RCC 7860 (cell line): ENCODE data around the gene AHI1.

Experiments used
- DNase-seq: peaks from one replicate; pipeline ENCODE4 v3.0.0-alpha.2; 2015; ENCODE audit warnings: low spot score
- FAIRE-seq: peaks from 2 replicates; lab custom pipeline; 2012; peaks lifted over from hg19 to GRCh38; lab: Jason Lieb, UNC

The AHI1 gene

GRCh38 chr6:135464634-135465033, 32.9 kb downstream of the AHI1 start:
- FAIRE-seq (no peak), DNase-seq (no peak)

GRCh38 chr6:135461208-135461607, 36.3 kb downstream of the AHI1 start:
- no peak for DNase-seq
- FAIRE-seq: no peak

GRCh38 chr6:135458051-135458450, 39.5 kb downstream of the AHI1 start:
- FAIRE-seq (no peak), DNase-seq (no peak)

GRCh38 chr6:135451617-135452190, 45.8 kb downstream of the AHI1 start:
- no peak for DNase-seq
- FAIRE-seq: peak; percentile 60

- FAIRE-seq: no peak
- no peak for DNase-seq
Measured at GRCh38 chr6:135449246-135449645, 48.3 kb downstream of the AHI1 start.

GRCh38 chr6:135440087-135440792, 57.3 kb downstream of the AHI1 start:
- FAIRE-seq: no peak
- DNase-seq: no peak

GRCh38 chr6:135439549-135439948, 58.0 kb downstream of the AHI1 start:
- FAIRE-seq (no peak), DNase-seq (no peak)

- no peak for FAIRE-seq
- peak; percentile 9 for DNase-seq
Measured at GRCh38 chr6:135438907-135439535, 58.5 kb downstream of the AHI1 start.

GRCh38 chr6:135434991-135435390, 62.5 kb downstream of the AHI1 start:
- DNase-seq (no peak), FAIRE-seq (no peak)

GRCh38 chr6:135434095-135434494, 63.4 kb downstream of the AHI1 start:
- DNase-seq: no peak
- no peak for FAIRE-seq

- DNase-seq (no peak), FAIRE-seq (no peak)
Measured at GRCh38 chr6:135428078-135428477, 69.5 kb downstream of the AHI1 start.

GRCh38 chr6:135426833-135427232, 70.7 kb downstream of the AHI1 start:
- DNase-seq (no peak), FAIRE-seq (no peak)

- FAIRE-seq: no peak
Measured at GRCh38 chr6:135424385-135424784, 73.2 kb downstream of the AHI1 start.

GRCh38 chr6:135423649-135424128, 73.9 kb downstream of the AHI1 start:
- DNase-seq: peak; percentile 17
- peak; percentile 67 for FAIRE-seq

More at GRCh38 chr6:135424385-135424784, 73.2 kb downstream of the AHI1 start:
- DNase-seq: no peak

GRCh38 chr6:135419162-135419561, 78.4 kb downstream of the AHI1 start:
- FAIRE-seq: no peak
- DNase-seq: no peak

GRCh38 chr6:135418040-135418760, 79.3 kb downstream of the AHI1 start:
- FAIRE-seq: no peak
- DNase-seq: no peak

GRCh38 chr6:135412761-135413160, 84.8 kb downstream of the AHI1 start:
- FAIRE-seq (no peak), DNase-seq (peak; percentile 27)

- DNase-seq (no peak), FAIRE-seq (no peak)
Measured at GRCh38 chr6:135411849-135412248, 85.7 kb downstream of the AHI1 start.

GRCh38 chr6:135411339-135411738, 86.2 kb downstream of the AHI1 start:
- DNase-seq (no peak), FAIRE-seq (no peak)

- DNase-seq (no peak), FAIRE-seq (no peak)
Measured at GRCh38 chr6:135410856-135411255, 86.7 kb downstream of the AHI1 start.

GRCh38 chr6:135403584-135403983, 94.0 kb downstream of the AHI1 start:
- FAIRE-seq: no peak

More at GRCh38 chr6:135403584-135403983, 94.0 kb downstream of the AHI1 start:
- no peak for DNase-seq
